ENCODE results near the gene SPARCL1. TPM values are rescaled to one million over a fixed set of nuclear protein-coding genes. Genes with fewer than 3 reads are reported as not detected.
"Not testable (repeated sequence)": the region's sequence is repeated elsewhere in the genome, so short reads cannot be mapped to it uniquely, and the experiment has no call there.

Gene SPARCL1
- total and polyA plus RNA-seq, 2 experiments from 2014 or later, result not detected

DNA sequence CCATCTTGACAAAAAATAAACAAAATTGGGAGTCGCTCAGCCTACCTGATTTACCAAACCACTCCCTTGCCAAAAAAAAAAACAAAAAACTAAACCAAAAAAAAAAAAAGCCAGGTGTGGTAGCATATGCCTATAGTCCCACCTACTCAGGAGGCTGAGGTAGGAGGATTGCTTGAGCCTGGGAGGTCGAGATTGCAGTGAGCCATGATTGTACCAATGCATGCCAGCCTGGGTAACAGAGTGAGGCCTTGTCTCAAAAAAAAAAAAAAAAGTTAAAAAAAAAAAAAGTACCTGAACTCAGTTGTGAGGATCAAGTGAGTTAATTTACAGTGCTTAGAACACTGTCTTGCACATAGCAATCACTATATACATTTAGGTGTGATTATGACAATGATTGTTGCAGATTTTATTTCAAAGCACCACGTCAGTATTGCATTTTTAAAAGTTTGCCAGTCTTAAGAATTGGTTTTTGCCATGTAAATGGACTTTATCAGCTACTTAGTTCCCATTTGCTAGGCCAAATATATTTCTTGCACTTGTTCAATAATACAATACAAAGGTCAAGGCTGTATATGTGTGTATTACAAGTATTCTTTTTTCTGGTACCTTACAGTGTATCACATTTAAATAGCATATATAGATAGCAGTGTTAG is 102.2 kb downstream of the SPARCL1 start:
- peaks cover 10% of the 10 kb centered on the region for H3K4me1 ChIP-seq (ENCODE audit: low read depth)
- no peaks in the 10 kb centered on the region for H3K9me3 ChIP-seq (ENCODE audit: low read depth)
- DNase-seq (ENCODE audit: low read depth in 1 of 2, low spot score in 1 of 2), result no peak
- H3K36me3 ChIP-seq, result no peaks in the 10 kb centered on the region
- H3K4me3 ChIP-seq, result no peak overlapping the region
- H3K27ac ChIP-seq, result no peak overlapping the region
- H3K27me3 ChIP-seq, result no peaks in the 10 kb centered on the region
- TF ChIP-seq, protein P1, sequence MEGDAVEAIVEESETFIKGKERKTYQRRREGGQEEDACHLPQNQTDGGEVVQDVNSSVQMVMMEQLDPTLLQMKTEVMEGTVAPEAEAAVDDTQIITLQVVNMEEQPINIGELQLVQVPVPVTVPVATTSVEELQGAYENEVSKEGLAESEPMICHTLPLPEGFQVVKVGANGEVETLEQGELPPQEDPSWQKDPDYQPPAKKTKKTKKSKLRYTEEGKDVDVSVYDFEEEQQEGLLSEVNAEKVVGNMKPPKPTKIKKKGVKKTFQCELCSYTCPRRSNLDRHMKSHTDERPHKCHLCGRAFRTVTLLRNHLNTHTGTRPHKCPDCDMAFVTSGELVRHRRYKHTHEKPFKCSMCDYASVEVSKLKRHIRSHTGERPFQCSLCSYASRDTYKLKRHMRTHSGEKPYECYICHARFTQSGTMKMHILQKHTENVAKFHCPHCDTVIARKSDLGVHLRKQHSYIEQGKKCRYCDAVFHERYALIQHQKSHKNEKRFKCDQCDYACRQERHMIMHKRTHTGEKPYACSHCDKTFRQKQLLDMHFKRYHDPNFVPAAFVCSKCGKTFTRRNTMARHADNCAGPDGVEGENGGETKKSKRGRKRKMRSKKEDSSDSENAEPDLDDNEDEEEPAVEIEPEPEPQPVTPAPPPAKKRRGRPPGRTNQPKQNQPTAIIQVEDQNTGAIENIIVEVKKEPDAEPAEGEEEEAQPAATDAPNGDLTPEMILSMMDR (IDR thresholded peaks at IDR 0.05; ENCODE audit: low read depth, low read length), result no peak

DNA sequence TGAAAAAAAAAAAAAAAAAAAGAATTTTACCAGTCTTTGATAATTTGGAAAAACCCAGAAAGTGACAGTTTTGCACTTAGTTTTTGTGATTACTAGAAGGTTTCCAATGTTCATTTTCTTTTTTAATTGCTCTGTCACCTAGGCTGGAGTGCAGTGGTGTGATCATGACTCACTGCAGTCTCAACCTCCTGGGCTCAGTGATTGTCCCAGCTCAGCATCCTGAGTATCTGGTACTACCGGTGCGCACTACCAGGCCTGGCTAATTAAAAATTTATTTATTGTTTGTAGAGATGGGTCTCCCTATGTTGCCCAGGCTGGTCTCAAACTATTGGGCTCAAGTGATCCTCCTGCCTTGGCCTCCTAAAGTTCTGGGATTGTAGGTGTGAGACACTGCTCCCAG is 103.5 kb downstream of the SPARCL1 start:
- no peaks in the 10 kb centered on the region for H3K27me3 ChIP-seq
- no peaks in the 10 kb centered on the region for H3K9me3 ChIP-seq (ENCODE audit: low read depth)
- H3K36me3 ChIP-seq, result no peaks in the 10 kb centered on the region
- no peak for DNase-seq (ENCODE audit: low read depth in 1 of 2, low spot score in 1 of 2)
- H3K4me1 ChIP-seq (ENCODE audit: low read depth), result peaks cover 10% of the 10 kb centered on the region
- H3K4me3 ChIP-seq, result no peak overlapping the region
- TF ChIP-seq, protein P1 (IDR thresholded peaks at IDR 0.05; ENCODE audit: low read depth, low read length), result no peak
- H3K27ac ChIP-seq, result no peak overlapping the region

DNA sequence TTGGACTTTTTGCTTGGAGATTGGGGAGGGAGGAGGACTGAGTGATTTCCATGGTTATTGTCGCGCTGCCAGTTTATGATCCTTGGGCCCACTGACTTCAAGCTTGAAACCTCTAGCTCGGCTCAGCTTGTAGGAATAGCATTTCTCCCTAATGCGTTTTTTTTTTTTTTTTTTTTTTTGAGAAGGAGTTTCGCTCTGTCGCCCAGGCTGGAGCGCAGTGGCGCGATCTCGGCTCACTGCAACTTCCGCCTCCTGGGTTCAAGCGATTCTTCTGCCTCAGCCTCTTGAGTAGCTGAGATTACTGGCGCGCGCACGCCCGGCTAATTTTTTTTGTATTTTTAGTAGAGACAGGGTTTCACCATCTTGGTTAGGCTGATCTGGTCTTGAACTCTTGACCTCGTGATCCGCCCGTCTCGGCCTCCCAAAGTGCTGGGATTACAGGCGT is 105.1 kb downstream of the SPARCL1 start:
- not testable (repeated sequence) for H3K9me3 ChIP-seq (ENCODE audit: low read depth); H3K4me3 ChIP-seq; H3K27ac ChIP-seq; H3K27me3 ChIP-seq; DNase-seq (ENCODE audit: low read depth in 1 of 2, low spot score in 1 of 2); H3K4me1 ChIP-seq (ENCODE audit: low read depth); H3K36me3 ChIP-seq

Other genes with a start within 250 kb of the SPARCL1 start
- gene HSD17B13, start 206.5 kb downstream of the SPARCL1 start, total RNA-seq, result 0.18 TPM in 1 of 2 replicates, not detected in the other
- 1.0 TPM in 1 of 2 replicates, not detected in the other for gene HSD17B13, start 206.5 kb downstream of the SPARCL1 start, polyA plus RNA-seq
- gene HSD17B11, start 138.2 kb downstream of the SPARCL1 start, total RNA-seq, result 10.1 and 18.9 TPM in 2 replicates
- gene HSD17B11, start 138.2 kb downstream of the SPARCL1 start, polyA plus RNA-seq, result 17.4 and 22.5 TPM in 2 replicates
- 17.4 and 21.8 TPM in 2 replicates for gene NUDT9, start 106.8 kb downstream of the SPARCL1 start, total RNA-seq
- gene NUDT9, start 106.8 kb downstream of the SPARCL1 start, polyA plus RNA-seq, result 30.6 and 41.6 TPM in 2 replicates
- not detected in 2 replicates for gene DSPP, start 79.2 kb upstream of the SPARCL1 start, total RNA-seq
- not detected in 2 replicates for gene DSPP, start 79.2 kb upstream of the SPARCL1 start, polyA plus RNA-seq
- not detected in 2 replicates for gene DMP1, start 120.9 kb upstream of the SPARCL1 start, total RNA-seq
- not detected in 2 replicates for gene DMP1, start 120.9 kb upstream of the SPARCL1 start, polyA plus RNA-seq

Measured in cardiac muscle cell (in vitro differentiated cells and primary cell).